Transverse colon (tissue), 4 donors: ENCODE data around the gene FUT9.

ENCODE experiments used
- CTCF ChIP-seq, 5 experiments: fragments of 200-600 bp in 3 of 5; fragments of 450-650 bp in 2 of 5; sonication (generic) in 3 of 5; IDR thresholded peaks; 1 replicate in 2 of 5; 2 replicates in 3 of 5; pipeline ENCODE4 v1.5.1; 2016 to 2017; ENCODE audit warnings: antibody characterized with exemption in 5 of 5, inconsistent platforms in 3 of 5, mild to moderate bottlenecking in 2 of 5, moderate library complexity in 1 of 5
- EP300 ChIP-seq: sonication (generic); formaldehyde crosslinking; IDR thresholded peaks from one replicate; pipeline ENCODE4 v1.6.1; 2017; ENCODE audit warnings: antibody characterized with exemption, low read depth
- POLR2A ChIP-seq: fragments of 450-650 bp; IDR thresholded peaks from one replicate; pipeline ENCODE4 v1.6.1; 2016; ENCODE audit warnings: antibody characterized with exemption, mild to moderate bottlenecking, moderate library complexity
- POLR2AphosphoS5 ChIP-seq, 3 donors: sonication (generic); formaldehyde crosslinking; IDR thresholded peaks; one replicate each; pipeline ENCODE4 v1.6.1; 2016; ENCODE audit warnings: antibody characterized with exemption in 3 of 3

GRCh38 chr6:95998133-95998532, 17.6 kb upstream of the FUT9 start:
- no peak for TF ChIP-seq CTCF (IDR thresholded peaks at IDR 0.05)
- TF ChIP-seq POLR2A, result no peak
- TF ChIP-seq POLR2AphosphoS5 (IDR thresholded peaks at IDR 0.05), result no peak
- TF ChIP-seq EP300, result no peak
